A673 (cell line): Measurements from ENCODE around the gene COLEC12. TPM values are rescaled to one million over a fixed set of nuclear protein-coding genes. Genes with fewer than 3 reads are reported as not detected.

Experiments used
- BruUV-seq: library from RNA; stranded (reverse); fragments of 400-500 nt; replicated peaks from 2 replicates; lab custom pipeline; 2021; lab: Mats Ljungman, UMichigan
- CTCF ChIA-PET: fragments of 300-600 bp; sonication (Branson Sonifier 250); formaldehyde crosslinking; loops from one replicate; lab custom pipeline; 2022; ENCODE audit warnings: antibody characterized with exemption; lab: Charles Lee
- POLR2A ChIA-PET: fragments of 300-600 bp; sonication (Branson Sonifier 250); formaldehyde crosslinking; loops from one replicate; lab custom pipeline; 2022; ENCODE audit warnings: antibody characterized with exemption; ENCODE audit not compliant: low non-redundant PET; lab: Charles Lee
- DNase-seq: peaks from one replicate; pipeline ENCODE4 v3.0.0-alpha.2; 2015; ENCODE audit warnings: low spot score
- H3K27ac ChIP-seq: fragments of 200-600 bp; sonication (generic); 2 replicates; pipeline ENCODE4 v1.5.1; 2016; ENCODE audit warnings: mixed run types, low read depth, mild to moderate bottlenecking, mixed read lengths, antibody characterized with exemption, low read length; ENCODE audit not compliant: poor library complexity, severe bottlenecking
- H3K27me3 ChIP-seq: fragments of 200-600 bp; sonication (generic); replicated peaks from 2 replicates; pipeline ENCODE4 v1.6.1; 2017; ENCODE audit warnings: mixed run types, low read depth, mild to moderate bottlenecking, mixed read lengths, antibody characterized with exemption, low read length; ENCODE audit not compliant: insufficient read depth, poor library complexity
- H3K36me3 ChIP-seq: fragments of 200-600 bp; sonication (generic); 2 replicates; pipeline ENCODE4 v1.6.1; 2016; ENCODE audit warnings: mixed run types, mild to moderate bottlenecking, mixed read lengths, antibody characterized with exemption, low read length; ENCODE audit not compliant: insufficient read depth, poor library complexity, severe bottlenecking
- H3K4me1 ChIP-seq: fragments of 200-600 bp; sonication (generic); 2 replicates; pipeline ENCODE4 v1.6.1; 2017; ENCODE audit warnings: mixed run types, mild to moderate bottlenecking, mixed read lengths, antibody characterized with exemption, low read length; ENCODE audit not compliant: insufficient read depth, poor library complexity, severe bottlenecking
- H3K4me3 ChIP-seq: fragments of 200-600 bp; sonication (generic); 2 replicates; pipeline ENCODE4 v1.5.1; 2016; ENCODE audit warnings: low read depth, mixed run types, mild to moderate bottlenecking, mixed read lengths, low read length; ENCODE audit not compliant: poor library complexity, severe bottlenecking
- H3K9me3 ChIP-seq: fragments of 200-600 bp; sonication (generic); 2 replicates; pipeline ENCODE4 v1.6.1; 2016; ENCODE audit warnings: mixed run types, low read depth, mild to moderate bottlenecking, mixed read lengths, antibody characterized with exemption, low read length; ENCODE audit not compliant: poor library complexity, severe bottlenecking
- CTCF ChIP-seq: fragments of 300-800, 200-600 bp; sonication (generic); conservative IDR thresholded peaks from 2 replicates; pipeline ENCODE4 v1.5.1; 2017; ENCODE audit warnings: low read depth, mild to moderate bottlenecking, antibody characterized with exemption, low read length, moderate library complexity, mixed read lengths
- EZH2 ChIP-seq: fragments of 200-600 bp; sonication (generic); IDR thresholded peaks from 2 replicates; pipeline ENCODE4 v1.6.1; 2017; ENCODE audit warnings: borderline replicate concordance, low read depth, mild to moderate bottlenecking, mixed read lengths, antibody characterized with exemption, low read length; ENCODE audit not compliant: poor library complexity, severe bottlenecking
- intact Hi-C: fragments of 100-400 bp; cut with micrococcal nuclease; formaldehyde crosslinking; loops from one replicate; pipeline ENCODE4 v1.10.0; 2022; ENCODE audit not compliant: unreplicated experiment
- total RNA-seq: library from RNA; stranded (reverse); gene quantifications from 2 replicates; pipeline ENCODE4 v1.2.3, GENCODE V29; 2021

COLEC12 gene
- total RNA-seq, 1 experiment from 2014 or later = 0.86 TPM

GRCh38 chr18:336713-337112, 163.8 kb downstream of the COLEC12 start:
- Histone ChIP-seq H3K4me3 (no peak overlapping the region), H3K4me1 (no peaks in the 10 kb centered on the region), H3K9me3 (no peaks in the 10 kb centered on the region), H3K27ac (no peak overlapping the region), H3K36me3 (no peaks in the 10 kb centered on the region), H3K27me3 (no peaks in the 10 kb centered on the region)
- ChIA-PET POLR2A (no interaction called here), CTCF (no interaction called here)
- intact Hi-C loops = no loop called here
- TF ChIP-seq EZH2 (no peak), CTCF (no peak)
- DNase-seq = no peak
- BruUV-seq = no TSS peak

GRCh38 chr18:335733-336132, 164.8 kb downstream of the COLEC12 start:
- Histone ChIP-seq H3K27ac (no peak overlapping the region), H3K9me3 (no peaks in the 10 kb centered on the region), H3K4me3 (no peak overlapping the region), H3K27me3 (no peaks in the 10 kb centered on the region), H3K4me1 (no peaks in the 10 kb centered on the region), H3K36me3 (no peaks in the 10 kb centered on the region)
- no TSS peak for BruUV-seq
- intact Hi-C loops = no loop called here
- TF ChIP-seq EZH2 = no peak
- TF ChIP-seq CTCF = no peak
- ChIA-PET POLR2A (no interaction called here), CTCF (no interaction called here)
- no peak for DNase-seq

GRCh38 chr18:334575-335132, 165.8 kb downstream of the COLEC12 start:
- Histone ChIP-seq H3K36me3 (no peaks in the 10 kb centered on the region), H3K4me1 (no peaks in the 10 kb centered on the region), H3K27ac (no peak overlapping the region), H3K9me3 (no peaks in the 10 kb centered on the region), H3K4me3 (no peak overlapping the region), H3K27me3 (no peaks in the 10 kb centered on the region)
- intact Hi-C loops = no loop called here
- TF ChIP-seq CTCF (no peak), EZH2 (no peak)
- CTCF ChIA-PET = no interaction called here
- POLR2A ChIA-PET = no interaction called here
- BruUV-seq = no TSS peak
- DNase-seq = no peak
